Gastroesophageal sphincter (tissue), 4 donors: ENCODE data around the gene APOL2. TPM values are rescaled to one million over a fixed set of nuclear protein-coding genes. Genes with fewer than 3 reads are reported as not detected.
"Not testable (repeated sequence)": the region's sequence is repeated elsewhere in the genome, so short reads cannot be mapped to it uniquely, and the experiment has no call there.

Experiments
- ATAC-seq: fragments of 150-250 bp; one replicate; pipeline ENCODE4 v1.9.1; 2016; ENCODE audit warnings: mild to moderate bottlenecking, moderate library complexity
- H3K27ac ChIP-seq, 4 donors: fragments of 200-600 bp; sonication (generic) in 3 of 4; 1 replicate in 3 of 4; 2 replicates in 1 of 4; pipeline ENCODE4 v1.5.1; 2016 to 2019
- H3K27me3 ChIP-seq: fragments of 200-600 bp; sonication (generic); one replicate; pipeline ENCODE4 v1.5.1; 2019
- H3K36me3 ChIP-seq, 2 donors: fragments of 200-600 bp; sonication (generic); one replicate each; pipeline ENCODE4 v1.5.1; 2019; ENCODE audit warnings: control low read depth in 1 of 2
- H3K4me1 ChIP-seq, 3 donors: fragments of 200-600 bp; sonication (generic); 1 replicate in 2 of 3; 2 replicates in 1 of 3; pipeline ENCODE4 v1.5.1; 2016 to 2019; ENCODE audit warnings: control low read depth in 2 of 3
- H3K4me3 ChIP-seq, 2 donors: fragments of 200-600 bp; sonication (generic); one replicate each; pipeline ENCODE4 v1.5.1; 2019; ENCODE audit warnings: mild to moderate bottlenecking in 1 of 2, moderate library complexity in 1 of 2
- H3K9me3 ChIP-seq, 3 donors: fragments of 200-600 bp; sonication (generic); one replicate each; pipeline ENCODE4 v1.5.1; 2017 to 2019; ENCODE audit warnings: control low read depth in 2 of 3
- EP300 ChIP-seq: sonication (generic); formaldehyde crosslinking; IDR thresholded peaks from one replicate; pipeline ENCODE4 v1.6.1; 2017; ENCODE audit warnings: antibody characterized with exemption, mild to moderate bottlenecking
- POLR2A ChIP-seq, 2 donors: fragments of 450-650 bp; IDR thresholded peaks; one replicate each; pipeline ENCODE4 v1.6.1; 2017; ENCODE audit warnings: antibody characterized with exemption in 2 of 2, mild to moderate bottlenecking in 2 of 2, moderate library complexity in 1 of 2
- POLR2AphosphoS5 ChIP-seq: sonication (generic); formaldehyde crosslinking; IDR thresholded peaks from one replicate; pipeline ENCODE4 v1.6.1; 2017; ENCODE audit warnings: antibody characterized with exemption
- WGBS, 2 donors: methylation state at CpG; one replicate each; pipeline ENCODE4 v1.1.5; 2018; ENCODE audit warnings: low coverage in 1 of 2; 5-methylcytosine and 5-hydroxymethylcytosine counted together
- total RNA-seq, 4 donors: library from RNA; depleted of rRNA; stranded (reverse); fragments of >200 nt; gene quantifications; one replicate each; pipeline ENCODE4 v1.1.0, GENCODE V29; 2016
- TF ChIP-seq, protein P1 (sequence below), 4 experiments: fragments of 200-600 bp in 2 of 4; fragments of 450-650 bp in 2 of 4; sonication (generic) in 1 of 4; IDR thresholded peaks; one replicate each; pipeline ENCODE4 v1.5.1; 2017 to 2019; ENCODE audit warnings: antibody characterized with exemption in 4 of 4, mild to moderate bottlenecking in 2 of 4, moderate library complexity in 2 of 4

Gene APOL2
- total RNA-seq, 4 donors from 2014 or later = 29.1 to 40.9 (median 35.0) TPM

DNA sequence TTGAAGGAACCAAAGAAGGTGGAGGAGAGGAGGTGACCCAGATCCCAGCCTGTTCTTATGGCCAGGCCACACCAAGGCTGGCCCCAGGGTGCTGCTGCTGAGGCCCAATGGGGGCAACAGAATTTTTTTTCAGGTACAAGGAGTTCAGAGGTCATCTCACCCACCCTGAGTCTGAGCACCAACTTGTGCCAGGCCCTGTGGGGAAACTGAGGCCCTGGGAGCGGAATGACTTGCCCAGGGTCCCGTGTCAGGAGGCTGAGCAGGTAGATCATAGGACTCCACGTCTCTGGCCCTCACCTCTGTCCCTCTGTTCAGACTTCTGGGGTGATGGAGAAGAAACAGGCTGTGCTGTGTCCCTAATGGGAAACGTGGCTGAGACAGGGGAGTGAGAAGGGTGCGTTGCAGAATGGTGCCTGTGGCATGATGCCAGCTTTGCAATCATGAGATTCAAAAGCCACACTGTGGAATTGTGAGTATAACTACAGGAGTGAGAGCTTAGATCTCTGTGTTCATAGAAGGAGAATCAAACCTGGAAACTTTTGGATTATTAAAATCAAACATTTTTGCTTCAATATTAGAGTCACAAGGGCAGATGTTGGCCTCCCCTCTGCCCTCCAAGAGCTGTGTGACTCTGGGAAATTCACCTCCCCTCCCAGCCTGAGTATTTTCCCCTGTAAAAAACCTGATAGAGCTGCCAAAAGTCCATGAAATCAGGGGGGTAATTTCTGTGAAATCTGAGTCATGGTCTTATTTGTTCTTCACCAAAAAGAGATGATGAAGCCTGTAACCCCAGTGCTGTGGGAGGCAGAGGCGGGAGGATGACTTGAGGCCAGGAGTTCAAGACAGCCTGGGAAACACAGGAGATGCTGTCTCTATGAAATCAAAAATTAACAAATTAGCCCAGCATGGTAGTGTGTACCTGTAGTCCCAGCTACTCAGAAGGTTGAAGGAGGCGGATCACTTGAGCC lies 14.5 kb upstream of the APOL2 start:
- Histone ChIP-seq H3K27me3 (no peaks in the 10 kb centered on the region), H3K36me3 (peaks cover 0 to 15% of the 10 kb centered on the region in 2 donors), H3K27ac (peak overlapping the region; percentile 55 to 83 (median 81)), H3K4me3 (peak overlapping the region; percentile 43 to 54), H3K9me3 (no peaks in the 10 kb centered on the region), H3K4me1 (peaks cover 0 to 62% (median 36%) of the 10 kb centered on the region in 3 donors)
- 34 to 43% methylated on average over 2 to 5 of the region's 7 CpGs for WGBS, 2 donors
- ATAC-seq = peak; percentile 37
- TF ChIP-seq EP300 (no peak), POLR2A (IDR thresholded peaks at IDR 0.05) (no peak), POLR2AphosphoS5 (peak; percentile 32)
- TF ChIP-seq, protein P1, sequence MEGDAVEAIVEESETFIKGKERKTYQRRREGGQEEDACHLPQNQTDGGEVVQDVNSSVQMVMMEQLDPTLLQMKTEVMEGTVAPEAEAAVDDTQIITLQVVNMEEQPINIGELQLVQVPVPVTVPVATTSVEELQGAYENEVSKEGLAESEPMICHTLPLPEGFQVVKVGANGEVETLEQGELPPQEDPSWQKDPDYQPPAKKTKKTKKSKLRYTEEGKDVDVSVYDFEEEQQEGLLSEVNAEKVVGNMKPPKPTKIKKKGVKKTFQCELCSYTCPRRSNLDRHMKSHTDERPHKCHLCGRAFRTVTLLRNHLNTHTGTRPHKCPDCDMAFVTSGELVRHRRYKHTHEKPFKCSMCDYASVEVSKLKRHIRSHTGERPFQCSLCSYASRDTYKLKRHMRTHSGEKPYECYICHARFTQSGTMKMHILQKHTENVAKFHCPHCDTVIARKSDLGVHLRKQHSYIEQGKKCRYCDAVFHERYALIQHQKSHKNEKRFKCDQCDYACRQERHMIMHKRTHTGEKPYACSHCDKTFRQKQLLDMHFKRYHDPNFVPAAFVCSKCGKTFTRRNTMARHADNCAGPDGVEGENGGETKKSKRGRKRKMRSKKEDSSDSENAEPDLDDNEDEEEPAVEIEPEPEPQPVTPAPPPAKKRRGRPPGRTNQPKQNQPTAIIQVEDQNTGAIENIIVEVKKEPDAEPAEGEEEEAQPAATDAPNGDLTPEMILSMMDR (IDR thresholded peaks at IDR 0.05) = no peak

DNA sequence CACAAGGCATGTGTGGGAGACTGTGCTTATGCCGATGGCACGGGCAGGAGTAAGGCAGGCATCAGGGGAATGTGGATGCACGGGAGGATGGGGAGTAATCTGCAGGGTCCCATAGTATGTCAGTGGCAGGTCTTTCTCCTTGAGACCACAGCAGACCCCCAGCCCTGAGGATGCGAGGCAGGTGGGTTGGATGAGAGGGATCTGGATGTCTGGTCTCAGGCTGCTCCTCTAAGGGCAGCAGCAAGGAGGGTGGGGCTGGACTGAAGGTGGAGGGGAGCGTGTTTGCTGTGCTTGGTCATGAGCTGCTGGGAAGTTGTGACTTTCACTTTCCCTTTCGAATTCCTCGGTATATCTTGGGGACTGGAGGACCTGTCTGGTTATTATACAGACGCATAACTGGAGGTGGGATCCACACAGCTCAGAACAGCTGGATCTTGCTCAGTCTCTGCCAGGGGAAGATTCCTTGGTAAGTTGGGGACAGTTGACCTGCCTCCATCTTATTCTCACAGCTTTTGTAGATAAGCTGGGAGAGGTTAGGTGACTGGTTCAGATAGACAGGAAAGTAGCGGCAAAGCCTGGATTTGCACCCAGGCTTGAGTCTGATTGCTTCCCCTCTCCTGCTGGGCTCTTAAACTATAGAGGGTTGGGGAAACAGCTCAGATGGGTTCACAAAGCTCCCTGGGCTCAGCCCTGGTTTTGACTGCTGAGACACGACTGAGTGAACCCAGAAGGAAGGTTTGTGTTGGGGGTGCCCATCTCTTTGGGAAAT lies 13.6 kb upstream of the APOL2 start, which contains the start of gene APOL1:
Gene APOL1, plus strand, starts transcription at position 380 of the 769 bp plus-strand sequence. CDS start 1,823 bp downstream, outside the sequence.
- Histone ChIP-seq H3K4me3 (peak within 1 kb of the TSS; percentile 43 to 54), H3K27ac (peak within 1 kb of the TSS; percentile 55 to 83 (median 81)), H3K36me3 (peaks cover 0 to 12% of the 10 kb centered on the region in 2 donors), H3K27me3 (no peaks in the 10 kb centered on the region), H3K9me3 (no peaks in the 10 kb centered on the region), H3K4me1 (peaks cover 0 to 53% (median 28%) of the 10 kb centered on the region in 3 donors)
- TF ChIP-seq POLR2A (IDR thresholded peaks at IDR 0.05) (peak in 1 of 2 donors; percentile 38), POLR2AphosphoS5 (peak; percentile 86), EP300 (no peak)
- TF ChIP-seq, protein P1 (IDR thresholded peaks at IDR 0.05) = no peak
- 34 to 64% methylated on average over 2 to 10 of the region's 10 CpGs for WGBS, 2 donors
- ATAC-seq = peak; percentile 66

DNA sequence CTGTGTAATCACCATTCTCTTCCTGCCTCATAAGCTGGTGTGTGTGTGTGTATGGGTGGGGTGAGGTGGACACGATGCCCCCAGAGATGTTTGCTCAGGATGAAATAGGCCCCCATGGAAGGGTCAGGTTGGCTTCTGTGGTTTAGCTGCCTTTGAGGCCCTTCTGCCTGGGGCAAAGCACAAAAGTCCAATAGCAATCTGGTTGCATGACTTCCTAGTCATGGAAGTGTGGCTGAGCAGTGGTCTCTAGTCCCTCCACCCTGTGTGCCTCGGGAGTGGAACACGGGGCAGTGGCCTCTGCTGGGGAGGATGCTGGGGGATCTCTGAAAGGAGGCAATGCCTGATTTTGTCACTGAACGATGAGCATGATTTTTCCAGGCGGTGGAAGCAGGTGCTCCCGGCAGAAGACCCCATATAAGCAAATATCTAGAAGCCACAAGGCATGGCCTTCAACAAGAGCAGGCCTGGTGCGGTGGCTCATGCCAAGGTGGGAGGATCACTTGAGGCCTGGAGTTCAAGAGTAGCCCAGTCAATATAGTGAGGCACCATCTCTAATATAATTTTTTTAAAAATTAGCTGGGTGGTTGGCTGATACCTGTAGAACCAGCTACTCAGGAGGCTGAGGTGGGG lies 12.8 kb upstream of the APOL2 start:
- not testable (repeated sequence) for ATAC-seq, H3K4me3 ChIP-seq, H3K9me3 ChIP-seq, H3K27me3 ChIP-seq, H3K36me3 ChIP-seq
- H3K27ac ChIP-seq = peak overlapping the region in 3 of 4 donors; percentile 81 to 83 (median 81)
- H3K4me1 ChIP-seq = peaks cover 0 to 45% (median 26%) of the 10 kb centered on the region in 3 donors
- WGBS, 2 donors = 75% methylated on average over 3 of the region's 7 CpGs; no CpG with 5 or more reads in 1 of the 2 donors

DNA sequence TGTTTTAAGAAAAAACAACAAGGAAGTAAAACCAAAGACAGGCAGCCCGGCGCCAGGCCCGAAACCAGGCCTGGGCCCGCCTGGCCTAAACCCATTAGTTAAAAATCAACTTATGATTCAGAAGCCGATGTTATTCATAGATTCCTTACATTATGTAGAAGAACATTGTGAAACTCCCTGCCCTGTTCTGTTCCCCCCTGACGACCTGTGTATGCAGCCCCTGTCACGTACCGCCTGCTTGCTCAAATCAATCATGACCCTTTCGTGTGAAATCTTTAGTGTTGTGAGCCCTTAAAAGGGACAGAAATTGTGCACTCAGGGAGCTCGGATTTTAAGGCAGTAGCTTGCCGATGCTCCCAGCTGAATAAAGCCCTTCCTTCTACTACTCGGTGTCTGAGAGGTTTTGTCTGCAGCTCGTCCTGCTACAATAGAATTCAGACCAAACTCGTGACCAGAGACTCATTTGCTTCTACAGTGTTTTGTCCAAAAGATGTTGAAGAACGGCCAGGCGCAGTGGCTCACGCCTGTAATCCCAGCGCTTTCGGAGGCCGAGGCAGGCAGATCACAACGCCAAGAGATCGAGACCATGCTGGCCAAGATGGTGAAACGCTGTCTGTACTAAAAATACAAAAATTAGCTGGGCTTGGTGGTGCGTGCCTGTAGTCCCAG lies 11.1 kb upstream of the APOL2 start:
- peaks cover 0 to 33% (median 22%) of the 10 kb centered on the region in 3 donors for H3K4me1 ChIP-seq
- not testable (repeated sequence) for H3K36me3 ChIP-seq, H3K27me3 ChIP-seq, H3K9me3 ChIP-seq, ATAC-seq, H3K4me3 ChIP-seq, H3K27ac ChIP-seq
- 88 to 91% methylated on average over 10 to 14 of the region's 24 CpGs for WGBS, 2 donors

DNA sequence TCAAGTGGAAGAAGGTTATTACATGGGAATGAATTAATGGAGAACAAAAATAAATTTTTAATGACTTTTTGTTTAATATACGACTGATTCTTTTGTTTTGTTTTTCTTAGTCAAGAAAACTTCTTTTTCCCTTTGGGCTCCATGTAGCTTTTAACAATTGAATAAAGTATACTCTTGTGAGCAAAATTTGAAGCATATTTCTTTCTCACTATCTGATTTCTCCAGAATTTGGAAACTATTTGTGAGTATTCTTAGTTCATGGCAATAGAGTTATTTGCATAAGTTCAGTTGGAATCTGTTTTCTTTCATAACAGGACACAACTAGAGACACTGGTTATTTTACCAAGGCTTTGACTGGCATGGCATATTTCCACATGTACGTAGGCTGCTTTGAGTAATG lies 9.8 kb upstream of the APOL2 start:
- Histone ChIP-seq H3K4me1 (peaks cover 0 to 33% (median 20%) of the 10 kb centered on the region in 3 donors), H3K9me3 (no peaks in the 10 kb centered on the region), H3K27me3 (no peaks in the 10 kb centered on the region), H3K27ac (no peak overlapping the region), H3K4me3 (no peak overlapping the region), H3K36me3 (no peaks in the 10 kb centered on the region)
- TF ChIP-seq POLR2A (IDR thresholded peaks at IDR 0.05) = no peak
- TF ChIP-seq, protein P1 (IDR thresholded peaks at IDR 0.05) = no peak
- no peak for TF ChIP-seq EP300
- TF ChIP-seq POLR2AphosphoS5 = no peak
- ATAC-seq = no peak
- WGBS, 2 donors = 83 to 90% methylated on average over 2 of the region's 2 CpGs
